A673 (cell line): ENCODE results near the gene TBC1D2B. TPM values are rescaled to one million over a fixed set of nuclear protein-coding genes. Genes with fewer than 3 reads are reported as not detected.

ENCODE experiments used
- BruUV-seq: library from RNA; stranded (reverse); fragments of 400-500 nt; replicated peaks from 2 replicates; lab custom pipeline; 2021; lab: Mats Ljungman, UMichigan
- CTCF ChIA-PET: fragments of 300-600 bp; sonication (Branson Sonifier 250); formaldehyde crosslinking; loops from one replicate; lab custom pipeline; 2022; ENCODE audit warnings: antibody characterized with exemption; lab: Charles Lee
- POLR2A ChIA-PET: fragments of 300-600 bp; sonication (Branson Sonifier 250); formaldehyde crosslinking; loops from one replicate; lab custom pipeline; 2022; ENCODE audit warnings: antibody characterized with exemption; ENCODE audit not compliant: low non-redundant PET; lab: Charles Lee
- DNase-seq: peaks from one replicate; pipeline ENCODE4 v3.0.0-alpha.2; 2015; ENCODE audit warnings: low spot score
- H3K27ac ChIP-seq: fragments of 200-600 bp; sonication (generic); 2 replicates; pipeline ENCODE4 v1.5.1; 2016; ENCODE audit warnings: mixed run types, low read depth, mild to moderate bottlenecking, mixed read lengths, antibody characterized with exemption, low read length; ENCODE audit not compliant: poor library complexity, severe bottlenecking
- H3K27me3 ChIP-seq: fragments of 200-600 bp; sonication (generic); replicated peaks from 2 replicates; pipeline ENCODE4 v1.6.1; 2017; ENCODE audit warnings: mixed run types, low read depth, mild to moderate bottlenecking, mixed read lengths, antibody characterized with exemption, low read length; ENCODE audit not compliant: insufficient read depth, poor library complexity
- H3K36me3 ChIP-seq: fragments of 200-600 bp; sonication (generic); 2 replicates; pipeline ENCODE4 v1.6.1; 2016; ENCODE audit warnings: mixed run types, mild to moderate bottlenecking, mixed read lengths, antibody characterized with exemption, low read length; ENCODE audit not compliant: insufficient read depth, poor library complexity, severe bottlenecking
- H3K4me1 ChIP-seq: fragments of 200-600 bp; sonication (generic); 2 replicates; pipeline ENCODE4 v1.6.1; 2017; ENCODE audit warnings: mixed run types, mild to moderate bottlenecking, mixed read lengths, antibody characterized with exemption, low read length; ENCODE audit not compliant: insufficient read depth, poor library complexity, severe bottlenecking
- H3K4me3 ChIP-seq: fragments of 200-600 bp; sonication (generic); 2 replicates; pipeline ENCODE4 v1.5.1; 2016; ENCODE audit warnings: low read depth, mixed run types, mild to moderate bottlenecking, mixed read lengths, low read length; ENCODE audit not compliant: poor library complexity, severe bottlenecking
- H3K9me3 ChIP-seq: fragments of 200-600 bp; sonication (generic); 2 replicates; pipeline ENCODE4 v1.6.1; 2016; ENCODE audit warnings: mixed run types, low read depth, mild to moderate bottlenecking, mixed read lengths, antibody characterized with exemption, low read length; ENCODE audit not compliant: poor library complexity, severe bottlenecking
- EZH2 ChIP-seq: fragments of 200-600 bp; sonication (generic); IDR thresholded peaks from 2 replicates; pipeline ENCODE4 v1.6.1; 2017; ENCODE audit warnings: borderline replicate concordance, low read depth, mild to moderate bottlenecking, mixed read lengths, antibody characterized with exemption, low read length; ENCODE audit not compliant: poor library complexity, severe bottlenecking
- intact Hi-C: fragments of 100-400 bp; cut with micrococcal nuclease; formaldehyde crosslinking; loops from one replicate; pipeline ENCODE4 v1.10.0; 2022; ENCODE audit not compliant: unreplicated experiment
- total RNA-seq: library from RNA; stranded (reverse); gene quantifications from 2 replicates; pipeline ENCODE4 v1.2.3, GENCODE V29; 2021
- TF ChIP-seq, protein P1 (sequence below): fragments of 300-800, 200-600 bp; sonication (generic); conservative IDR thresholded peaks from 2 replicates; pipeline ENCODE4 v1.5.1; 2017; ENCODE audit warnings: low read depth, mild to moderate bottlenecking, antibody characterized with exemption, low read length, moderate library complexity, mixed read lengths

The TBC1D2B gene
- total RNA-seq, 1 experiment from 2014 or later: 26.0 TPM

DNA sequence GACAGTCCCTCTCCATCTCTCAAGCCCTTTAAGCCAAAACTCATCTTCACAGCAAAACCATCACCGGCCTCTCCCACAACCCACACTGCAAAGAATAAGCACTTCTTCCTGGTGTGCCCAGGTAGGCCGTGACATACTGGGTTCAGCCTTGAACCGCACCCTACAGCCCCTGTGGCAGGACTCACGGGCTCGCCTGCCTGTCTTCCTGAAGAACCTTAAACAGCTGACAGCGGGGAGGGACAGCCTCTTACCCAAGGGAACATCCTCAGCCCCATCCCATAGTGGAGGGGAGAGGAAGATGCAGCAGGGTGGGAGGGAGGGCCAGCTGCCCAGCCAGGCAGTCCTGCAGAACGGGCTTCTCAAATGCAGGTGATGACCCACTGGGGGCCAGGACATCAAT lies 40.2 kb downstream of the TBC1D2B start:
- intact Hi-C loops: no loop called here
- H3K9me3 ChIP-seq: no peaks in the 10 kb centered on the region
- no peak overlapping the region for H3K27ac ChIP-seq
- no TSS peak for BruUV-seq
- DNase-seq: no peak
- no peaks in the 10 kb centered on the region for H3K27me3 ChIP-seq
- POLR2A ChIA-PET: interaction anchor here (0.7 kb wide), 1 partner anchor 85 kb away, joined by 3 read pairs; no protein-coding TSS in a partner anchor
- no peaks in the 10 kb centered on the region for H3K4me1 ChIP-seq
- TF ChIP-seq, protein P1, sequence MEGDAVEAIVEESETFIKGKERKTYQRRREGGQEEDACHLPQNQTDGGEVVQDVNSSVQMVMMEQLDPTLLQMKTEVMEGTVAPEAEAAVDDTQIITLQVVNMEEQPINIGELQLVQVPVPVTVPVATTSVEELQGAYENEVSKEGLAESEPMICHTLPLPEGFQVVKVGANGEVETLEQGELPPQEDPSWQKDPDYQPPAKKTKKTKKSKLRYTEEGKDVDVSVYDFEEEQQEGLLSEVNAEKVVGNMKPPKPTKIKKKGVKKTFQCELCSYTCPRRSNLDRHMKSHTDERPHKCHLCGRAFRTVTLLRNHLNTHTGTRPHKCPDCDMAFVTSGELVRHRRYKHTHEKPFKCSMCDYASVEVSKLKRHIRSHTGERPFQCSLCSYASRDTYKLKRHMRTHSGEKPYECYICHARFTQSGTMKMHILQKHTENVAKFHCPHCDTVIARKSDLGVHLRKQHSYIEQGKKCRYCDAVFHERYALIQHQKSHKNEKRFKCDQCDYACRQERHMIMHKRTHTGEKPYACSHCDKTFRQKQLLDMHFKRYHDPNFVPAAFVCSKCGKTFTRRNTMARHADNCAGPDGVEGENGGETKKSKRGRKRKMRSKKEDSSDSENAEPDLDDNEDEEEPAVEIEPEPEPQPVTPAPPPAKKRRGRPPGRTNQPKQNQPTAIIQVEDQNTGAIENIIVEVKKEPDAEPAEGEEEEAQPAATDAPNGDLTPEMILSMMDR: no peak
- TF ChIP-seq EZH2: no peak
- CTCF ChIA-PET: no interaction called here
- no peak overlapping the region for H3K4me3 ChIP-seq
- H3K36me3 ChIP-seq: no peaks in the 10 kb centered on the region

DNA sequence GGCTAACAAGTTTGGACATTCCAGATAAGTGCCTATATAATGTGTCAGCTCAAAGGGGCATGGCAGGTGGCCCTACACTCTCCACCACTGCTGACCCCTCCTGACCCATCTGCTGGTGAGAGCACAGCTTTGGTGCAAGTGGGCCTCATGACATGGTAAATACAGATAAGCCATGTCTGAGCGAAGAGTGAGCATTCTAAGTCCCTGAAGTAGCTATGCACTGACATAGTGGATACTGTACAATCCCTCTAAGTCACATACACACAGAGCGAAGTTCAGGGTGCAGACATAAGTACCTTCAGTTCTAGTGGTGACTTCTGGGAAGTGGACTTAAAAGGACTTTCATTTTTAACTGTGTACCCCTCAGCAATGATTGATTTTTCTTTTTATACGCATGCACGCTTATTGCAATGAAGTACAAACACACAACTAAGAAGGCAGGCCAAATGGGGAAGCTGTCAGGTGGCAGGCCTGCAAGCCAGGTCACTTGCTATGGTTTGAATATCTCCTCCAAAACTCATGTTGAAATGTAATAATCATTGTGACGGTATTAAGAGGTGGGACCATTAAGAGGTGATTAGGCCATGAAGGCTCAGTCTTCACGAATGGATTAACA lies 41.5 kb downstream of the TBC1D2B start:
- TF ChIP-seq, protein P1: no peak
- no peak for TF ChIP-seq EZH2
- ChIA-PET POLR2A (no interaction called here), CTCF (no interaction called here)
- Histone ChIP-seq H3K36me3 (no peaks in the 10 kb centered on the region), H3K27me3 (no peaks in the 10 kb centered on the region), H3K4me3 (no peak overlapping the region), H3K27ac (no peak overlapping the region), H3K9me3 (no peaks in the 10 kb centered on the region), H3K4me1 (no peaks in the 10 kb centered on the region)
- no TSS peak for BruUV-seq
- intact Hi-C loops: no loop called here
- no peak for DNase-seq

DNA sequence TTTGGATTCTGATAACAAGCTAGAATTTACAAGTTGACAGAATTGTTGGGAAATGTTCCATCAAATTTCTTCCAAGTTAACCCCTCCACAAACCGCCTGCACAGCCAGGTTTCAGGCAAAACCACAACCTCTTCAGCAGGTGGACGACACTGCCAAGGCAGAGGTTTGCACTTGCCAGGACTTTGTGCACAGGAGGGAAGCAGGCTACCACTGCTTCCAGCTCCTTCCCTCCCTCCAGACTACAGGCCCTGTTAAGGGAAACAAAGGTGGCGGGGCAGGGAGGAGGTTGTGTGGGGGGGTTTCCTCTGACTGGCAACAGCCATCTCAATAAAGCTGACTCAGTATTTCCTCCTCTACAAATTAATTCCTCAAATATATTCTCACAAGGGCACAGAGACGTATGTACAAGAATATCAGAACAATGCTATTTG lies 42.2 kb downstream of the TBC1D2B start:
- ChIA-PET CTCF (no interaction called here), POLR2A (no interaction called here)
- DNase-seq: no peak

More for the DNA sequence above, 42.2 kb downstream of the TBC1D2B start:
- H3K4me1 ChIP-seq: no peaks in the 10 kb centered on the region
- BruUV-seq: no TSS peak
- H3K27me3 ChIP-seq: no peaks in the 10 kb centered on the region
- H3K9me3 ChIP-seq: no peaks in the 10 kb centered on the region
- no peaks in the 10 kb centered on the region for H3K36me3 ChIP-seq
- intact Hi-C loops: no loop called here
- no peak overlapping the region for H3K4me3 ChIP-seq
- TF ChIP-seq EZH2: no peak
- TF ChIP-seq, protein P1: no peak
- H3K27ac ChIP-seq: no peak overlapping the region
